Measurements from ENCODE around the gene CUBN.
A peak's percentile ranks its signal among the peaks of the same experiment; 100 is the strongest.

Gene CUBN

DNA sequence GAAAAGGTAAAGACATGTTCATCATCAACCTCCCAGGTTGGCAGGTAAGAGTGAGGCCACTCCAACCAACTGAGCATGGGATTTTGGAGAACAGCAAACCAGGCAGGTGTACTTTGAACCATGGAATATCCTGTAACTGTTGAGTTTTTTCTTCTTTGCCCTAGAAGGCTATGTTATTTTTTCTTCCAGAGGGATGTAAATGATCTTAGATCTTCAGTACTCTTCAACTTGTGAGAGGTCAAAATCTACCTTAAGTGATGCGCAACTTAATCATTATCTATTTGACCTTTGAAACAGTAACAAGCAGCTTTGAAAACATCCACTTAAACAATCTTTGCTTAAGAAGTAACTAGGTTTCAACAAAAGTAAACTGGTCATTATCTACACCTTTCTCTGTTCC is at the start of gene CUBN:
CUBN (minus strand) TSS at position 71 of the 400 bp plus-strand sequence; CDS start at position 25, 46 bp downstream.
- DNase-seq (ENCODE audit: low read depth in 2 of 3, low spot score in 1 of 3), result no peak

DNA sequence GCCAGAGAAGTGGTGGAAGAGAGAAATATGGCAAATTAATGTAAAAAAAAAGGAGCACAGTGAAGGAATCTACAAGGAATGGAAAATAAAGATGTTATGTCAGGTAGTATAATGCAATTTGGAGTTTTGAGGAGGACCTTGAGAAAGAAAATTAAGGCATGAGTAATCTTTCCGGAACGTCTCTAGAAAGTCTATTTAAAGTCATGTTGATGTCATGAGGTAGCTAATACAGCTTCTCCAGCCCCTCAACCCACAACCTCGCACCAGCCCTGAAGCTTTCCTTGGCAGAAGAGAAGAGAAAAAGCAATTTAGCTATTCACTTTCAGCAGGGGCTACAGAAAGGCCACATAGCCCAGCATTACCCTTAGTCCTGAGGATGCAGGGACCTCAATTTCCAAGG is 49.4 kb upstream of the CUBN start:
- no peak for DNase-seq (ENCODE audit: low read depth in 2 of 3, low spot score in 1 of 3)

DNA sequence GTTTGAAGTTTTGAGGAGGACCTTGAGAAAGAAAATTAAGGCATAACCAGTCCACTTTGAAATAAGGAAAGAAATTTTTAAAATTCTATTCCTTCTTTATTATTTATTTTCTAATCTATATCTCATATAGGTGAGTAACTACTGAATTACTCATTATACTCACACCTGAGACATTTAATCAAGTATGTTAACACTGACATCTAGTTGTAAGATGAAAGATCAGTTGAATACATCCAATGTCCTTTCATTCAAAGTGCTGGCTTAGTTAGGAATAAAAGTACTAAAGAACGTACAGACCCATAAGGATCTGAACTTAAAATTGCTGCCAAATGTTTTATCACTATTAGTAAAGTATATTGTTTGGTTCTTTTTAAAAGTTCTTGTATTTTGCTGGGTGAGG is 48.4 kb upstream of the CUBN start:
- DNase-seq (ENCODE audit: low read depth in 2 of 3, low spot score in 1 of 3), result no peak

DNA sequence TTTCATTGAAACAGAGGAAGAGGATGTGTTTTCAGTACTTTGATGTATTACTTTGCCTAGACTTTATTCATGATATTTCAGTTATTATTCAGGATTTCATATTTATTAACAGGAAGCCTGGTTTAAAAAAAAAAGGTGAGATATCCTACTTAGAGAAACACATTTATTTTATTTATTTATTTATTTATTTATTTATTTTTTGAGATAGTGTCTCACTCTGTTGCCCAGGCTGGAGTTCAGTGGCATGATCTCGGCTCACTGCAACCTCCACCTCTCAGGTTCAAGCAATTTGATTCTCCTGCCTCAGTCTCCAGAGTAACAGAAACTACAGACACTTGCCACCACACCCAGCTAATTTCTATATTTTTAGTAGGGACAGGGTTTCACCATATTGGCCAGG is 47.4 kb upstream of the CUBN start:
- no peak for DNase-seq (ENCODE audit: low read depth in 2 of 3, low spot score in 1 of 3)

DNA sequence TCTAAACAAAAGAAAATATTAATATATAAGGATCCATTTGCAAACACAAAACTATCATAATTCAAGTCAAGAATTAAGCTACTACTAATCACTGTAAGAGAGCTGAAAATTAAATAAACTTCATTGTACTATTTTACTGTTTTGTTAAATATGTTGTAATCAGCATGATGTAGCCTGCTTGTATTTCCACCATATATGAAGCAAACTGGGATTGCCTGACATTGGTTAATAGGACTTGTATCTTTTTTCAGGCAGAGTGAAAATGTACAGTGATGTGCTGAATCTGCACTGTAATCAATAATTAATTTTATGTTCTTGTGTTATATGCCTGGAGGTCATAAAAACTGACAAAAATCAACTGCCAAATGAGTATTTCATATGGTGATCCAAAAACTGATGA is 46.5 kb upstream of the CUBN start:
- no peak for DNase-seq (ENCODE audit: low read depth in 2 of 3, low spot score in 1 of 3)

DNA sequence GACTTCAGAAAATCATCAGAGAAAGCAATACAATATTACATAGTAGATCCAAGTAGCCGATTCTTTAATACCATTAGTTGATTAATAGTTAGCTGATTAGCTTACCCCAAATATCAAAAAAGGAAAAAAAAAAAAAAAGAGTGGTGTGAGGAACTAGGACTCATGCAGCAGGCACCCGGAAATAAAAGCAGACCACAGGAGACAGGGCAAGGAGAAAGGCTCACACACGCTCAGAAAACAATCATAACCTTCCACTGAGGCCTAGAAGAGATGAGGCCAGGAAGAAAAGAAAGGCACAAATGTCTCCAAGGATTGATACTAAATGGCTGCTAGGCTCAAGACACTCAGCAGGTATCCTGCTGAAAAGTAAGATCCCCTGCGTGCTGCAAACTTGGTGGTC is 45.9 kb upstream of the CUBN start:
- no peak for DNase-seq (ENCODE audit: low read depth in 2 of 3, low spot score in 1 of 3)

DNA sequence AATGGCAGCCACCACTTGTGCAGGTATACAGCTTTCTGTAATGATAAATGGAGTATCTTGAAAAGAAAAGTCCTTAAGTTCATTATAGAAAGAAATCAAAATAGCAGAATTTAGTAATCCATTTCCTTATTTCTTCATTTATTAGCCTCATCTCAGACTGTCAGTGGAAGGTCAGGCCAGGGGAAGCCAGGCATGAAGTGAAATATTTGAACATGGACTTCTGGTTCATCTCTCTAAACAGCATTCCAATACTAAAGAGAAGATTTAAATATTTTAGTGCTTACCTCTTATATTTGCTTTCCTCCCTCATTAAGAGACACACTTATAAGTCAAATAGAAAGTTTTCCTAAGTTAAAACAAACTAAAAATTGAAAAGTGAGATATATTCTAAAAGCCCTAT is 45.0 kb upstream of the CUBN start:
- no peak for DNase-seq (ENCODE audit: low read depth in 2 of 3, low spot score in 1 of 3)

DNA sequence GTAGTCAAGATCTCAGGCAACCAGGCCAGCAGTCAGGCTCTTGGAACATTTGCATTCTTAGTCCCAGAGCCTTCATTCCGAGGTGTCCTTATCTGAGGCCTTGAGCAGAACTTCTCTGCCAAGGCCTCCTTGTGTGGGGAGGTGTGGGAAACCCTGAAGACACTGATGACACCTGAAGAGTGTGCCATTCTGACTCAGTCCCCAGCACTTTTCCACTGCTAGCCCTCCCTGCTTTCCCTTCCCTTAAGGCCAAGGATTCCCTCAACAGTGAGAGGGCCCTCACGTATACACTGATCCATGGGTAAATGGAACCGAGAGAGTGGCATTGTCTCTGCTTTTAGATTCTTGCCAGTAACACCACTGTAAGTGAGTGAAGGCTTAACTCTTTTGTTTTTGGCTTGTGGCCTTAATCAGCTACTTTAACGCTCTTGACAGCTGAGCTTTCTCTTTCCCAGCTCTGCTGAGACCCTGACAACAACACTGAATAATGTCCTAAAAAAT is 41.6 kb upstream of the CUBN start:
- DNase-seq (ENCODE audit: low read depth in 2 of 3, low spot score in 1 of 3), result no peak

DNA sequence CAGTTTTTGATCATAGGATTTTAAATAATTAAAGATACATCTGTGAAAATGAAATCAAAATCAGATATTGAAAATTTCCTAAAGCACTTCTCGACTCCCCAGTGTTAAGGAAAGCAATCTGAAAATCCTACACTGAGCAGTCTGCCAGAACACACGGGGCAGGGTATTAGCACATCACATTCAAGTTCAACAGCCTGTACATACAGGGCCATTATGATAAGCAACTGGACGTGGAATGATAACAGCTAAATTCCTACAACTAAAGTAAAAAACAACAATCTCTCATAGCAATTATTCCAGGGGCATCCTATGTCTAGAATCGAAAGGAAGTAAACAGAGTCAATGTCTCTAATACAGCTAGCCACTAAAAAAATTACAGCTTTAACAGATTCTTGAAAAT is 40.2 kb upstream of the CUBN start:
- no peak for DNase-seq (ENCODE audit: low read depth in 2 of 3, low spot score in 1 of 3)

DNA sequence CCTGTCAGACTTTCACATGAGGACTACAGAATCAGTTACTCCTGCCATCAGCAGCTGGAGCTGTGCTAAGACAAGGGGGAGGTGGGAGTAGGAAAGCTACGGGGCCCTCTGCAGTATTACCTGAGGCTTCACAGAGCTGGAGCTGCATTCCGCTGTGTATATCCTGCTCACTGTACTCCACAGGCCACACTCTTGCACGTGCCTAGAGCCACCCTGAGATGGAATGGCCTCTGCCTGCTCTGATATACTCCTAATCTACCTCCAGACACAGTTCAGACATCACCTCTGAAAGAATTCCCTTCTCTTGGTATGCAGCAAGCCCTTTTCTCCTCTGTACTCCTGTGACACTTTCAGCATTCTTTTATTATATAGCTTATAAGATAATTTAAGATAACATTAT is 37.1 kb upstream of the CUBN start:
- no peak for DNase-seq (ENCODE audit: low read depth in 2 of 3, low spot score in 1 of 3)

DNA sequence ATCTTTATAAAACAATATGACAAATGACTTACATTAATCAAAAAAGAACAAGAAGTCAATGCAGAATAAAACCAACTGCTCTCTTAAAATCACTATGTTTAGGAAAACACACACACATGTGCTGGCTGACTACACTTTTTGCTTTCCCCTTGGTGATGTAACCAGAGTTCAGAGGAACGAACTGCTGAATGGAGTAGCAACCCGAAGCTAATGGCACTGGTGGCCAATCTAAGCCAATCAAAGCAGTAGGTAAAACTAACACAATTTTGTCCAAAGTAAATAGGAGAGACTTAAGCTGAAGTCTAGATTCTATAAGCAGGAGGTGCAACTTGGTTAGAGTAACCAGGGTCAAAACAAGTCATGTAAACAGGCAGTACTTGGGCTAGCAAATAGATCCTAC is 33.2 kb upstream of the CUBN start:
- no peak for DNase-seq (ENCODE audit: low read depth in 2 of 3, low spot score in 1 of 3)

DNA sequence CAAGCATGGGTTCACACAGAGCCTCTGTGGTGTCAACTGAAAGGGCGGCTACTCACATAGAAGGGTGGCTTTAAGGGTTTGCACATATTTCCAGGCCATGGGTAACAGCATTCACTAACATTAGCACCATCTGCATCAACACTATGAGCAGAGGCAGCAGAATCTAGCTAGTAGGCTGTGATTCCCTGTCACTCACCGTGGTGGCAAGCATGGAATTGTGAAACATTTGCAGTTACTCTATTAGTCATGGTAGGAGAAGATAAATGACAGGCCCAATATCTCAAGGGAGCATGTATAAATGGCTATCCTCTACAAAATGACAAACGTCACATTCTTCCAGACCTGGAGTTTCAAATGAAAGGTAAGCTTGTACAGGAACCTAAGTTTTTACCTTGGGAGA is 32.2 kb upstream of the CUBN start:
- DNase-seq (ENCODE audit: low read depth in 2 of 3, low spot score in 1 of 3), result no peak

DNA sequence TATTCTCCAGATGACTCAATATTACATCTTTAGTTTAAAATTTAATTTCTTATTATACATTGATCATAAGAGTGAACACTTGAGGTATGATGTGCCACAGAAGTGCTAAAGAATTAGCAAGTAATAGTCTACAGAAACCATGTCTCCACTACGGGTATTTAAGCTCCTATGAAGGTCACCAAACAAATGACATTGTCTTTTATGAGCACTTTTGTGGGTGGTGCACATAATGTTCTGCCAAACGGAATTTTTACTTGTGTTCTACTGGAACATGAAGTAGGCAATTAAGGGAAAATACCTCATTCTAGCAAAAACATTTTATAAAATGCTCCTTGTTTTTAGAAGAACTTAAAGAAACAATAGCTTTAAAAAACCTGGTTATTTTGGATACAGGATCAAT is 27.4 kb upstream of the CUBN start:
- DNase-seq (ENCODE audit: low read depth in 2 of 3, low spot score in 1 of 3), result no peak

DNA sequence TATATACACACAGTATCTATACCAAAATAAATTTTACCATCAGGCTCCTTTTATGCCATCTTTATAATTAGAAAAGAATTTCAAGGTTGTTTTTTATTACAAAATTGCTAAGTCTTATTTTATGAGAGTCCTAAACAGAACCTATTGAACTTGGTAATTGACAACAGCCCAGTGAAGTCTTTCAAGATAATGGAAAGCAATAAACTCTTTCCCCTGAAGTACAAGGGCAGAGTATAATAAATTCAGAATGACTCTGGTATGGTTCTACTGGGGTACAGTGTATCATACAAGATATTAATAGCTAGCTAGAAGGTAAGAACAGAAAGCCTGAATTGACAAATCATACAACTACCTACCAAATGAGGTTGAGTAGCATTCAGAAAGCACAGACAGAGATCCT is 26.2 kb upstream of the CUBN start:
- DNase-seq (ENCODE audit: low read depth in 2 of 3, low spot score in 1 of 3), result no peak

DNA sequence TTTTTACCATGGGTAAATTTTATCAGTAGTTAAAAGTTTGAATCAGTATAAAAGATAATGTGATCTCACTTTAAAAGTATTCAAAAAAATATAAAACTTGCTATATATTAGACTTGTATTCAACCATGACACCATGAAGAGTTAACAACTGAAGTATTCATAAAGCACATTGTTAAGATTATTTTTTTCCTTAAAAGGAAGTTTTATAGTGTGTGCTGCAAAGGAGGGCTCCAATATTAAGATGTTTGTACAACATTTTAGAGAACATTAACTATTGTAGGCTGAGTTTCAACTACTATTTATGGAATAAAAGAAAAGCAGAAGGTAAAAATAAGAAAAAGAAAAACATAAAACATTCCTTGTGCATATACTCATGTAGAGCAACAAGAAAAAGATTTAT is 24.5 kb upstream of the CUBN start:
- DNase-seq (ENCODE audit: low read depth in 2 of 3, low spot score in 1 of 3), result no peak

DNA sequence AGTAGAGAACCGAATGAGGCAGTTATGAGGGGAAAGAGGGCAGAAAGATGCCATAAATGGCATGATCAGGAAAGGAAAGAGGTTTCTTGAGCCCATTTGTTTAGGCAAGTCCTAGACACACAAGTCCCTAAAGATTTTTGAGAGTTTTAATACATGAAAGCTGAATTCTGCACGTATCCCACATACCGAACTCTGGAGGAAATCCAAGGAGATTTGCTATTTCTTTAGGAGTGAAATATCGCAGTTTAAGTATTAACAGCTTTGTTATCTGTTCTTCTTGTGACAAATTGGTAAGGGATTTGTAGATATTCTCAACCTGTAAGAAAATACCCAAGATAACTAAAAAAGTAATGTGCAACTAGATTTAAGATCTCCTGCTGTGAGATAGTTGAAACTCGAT is 23.7 kb upstream of the CUBN start:
- DNase-seq (ENCODE audit: low read depth in 2 of 3, low spot score in 1 of 3), result no peak

DNA sequence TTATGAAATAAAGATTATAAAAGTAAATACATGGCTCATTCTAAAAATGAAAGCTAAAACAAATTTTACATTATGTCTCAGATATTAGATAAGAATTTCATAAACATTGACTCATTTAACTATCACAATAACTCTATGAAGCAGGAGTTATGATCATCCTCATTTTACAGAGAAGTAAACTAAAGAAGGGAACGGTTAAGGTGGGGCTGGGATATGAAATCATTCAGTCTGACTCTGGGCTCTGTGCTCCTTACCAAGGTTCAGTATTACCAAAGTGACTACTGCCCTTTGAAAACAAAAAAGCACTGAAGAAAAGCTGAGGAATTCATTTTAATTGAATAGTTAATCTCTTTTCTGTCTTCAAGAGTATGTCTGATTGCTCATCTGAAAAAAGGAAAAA is 22.1 kb upstream of the CUBN start:
- DNase-seq (ENCODE audit: low read depth in 2 of 3, low spot score in 1 of 3), result no peak

DNA sequence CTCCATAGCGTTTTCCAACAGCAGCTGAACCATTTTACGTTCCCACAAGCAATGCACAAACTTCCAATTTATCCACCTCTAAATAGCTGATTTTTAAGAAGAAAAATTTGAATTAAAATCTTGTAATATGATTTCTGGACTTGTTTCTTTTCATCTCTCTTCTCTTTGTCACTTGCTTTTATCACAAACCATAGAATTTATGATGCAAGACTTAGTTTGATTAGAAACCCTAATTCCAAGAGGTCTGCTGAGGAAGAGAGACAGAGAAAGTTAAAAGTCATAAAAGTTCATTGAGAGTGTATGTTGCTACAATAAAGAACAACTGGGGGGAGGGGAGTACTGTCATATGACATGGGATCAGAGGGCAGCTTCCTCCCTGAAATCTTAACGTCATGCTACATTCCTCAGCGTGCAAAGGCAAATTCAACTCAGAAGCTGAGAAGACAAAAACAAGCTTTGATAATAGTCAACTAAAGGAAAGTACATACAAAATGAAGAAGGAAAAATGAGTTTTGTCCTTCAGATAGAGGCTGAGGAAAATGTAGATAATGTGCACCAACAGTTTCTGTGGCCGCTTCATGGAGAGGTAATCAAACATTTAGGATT is 18.4 kb upstream of the CUBN start:
- DNase-seq (ENCODE audit: low read depth in 2 of 3, low spot score in 1 of 3), result no peak

DNA sequence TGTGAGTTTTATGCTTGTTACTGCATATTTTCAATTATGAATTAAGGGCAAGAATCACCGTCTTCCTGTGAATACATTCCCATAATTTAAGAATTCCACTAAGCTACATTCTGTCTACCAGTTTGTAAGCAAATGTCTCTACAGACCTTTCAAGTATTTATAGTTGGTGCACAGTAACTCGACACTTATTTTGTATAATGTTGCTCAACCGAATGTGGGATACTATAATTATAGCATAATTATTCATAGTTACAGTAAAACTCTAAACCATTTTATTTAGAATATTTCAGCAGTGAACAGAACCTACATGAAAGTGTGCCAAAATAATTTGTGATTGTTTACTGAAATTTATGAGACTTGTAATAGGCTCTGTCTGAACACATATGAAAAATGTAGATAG is 17.3 kb upstream of the CUBN start:
- DNase-seq (ENCODE audit: low read depth in 2 of 3, low spot score in 1 of 3), result no peak

DNA sequence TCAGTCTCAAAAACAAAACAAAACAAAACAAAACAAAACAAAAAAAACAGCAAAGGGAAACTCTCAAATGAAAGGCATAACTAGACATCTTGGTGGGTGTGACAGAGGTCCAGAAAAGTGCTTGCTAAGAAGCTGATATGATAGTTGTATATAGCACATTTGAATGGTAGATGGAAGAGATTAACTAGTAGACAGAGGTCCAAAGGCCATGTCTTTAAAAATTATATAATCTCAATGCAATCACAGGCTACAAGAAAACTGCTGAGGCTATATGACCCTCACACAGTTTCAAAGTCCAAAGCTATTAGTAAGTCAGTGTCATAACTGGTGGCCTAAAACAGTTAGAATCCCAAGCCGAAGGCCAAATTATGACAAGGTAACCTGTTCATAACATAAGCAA is 15.6 kb upstream of the CUBN start:
- DNase-seq (ENCODE audit: low read depth in 2 of 3, low spot score in 1 of 3), result no peak

DNA sequence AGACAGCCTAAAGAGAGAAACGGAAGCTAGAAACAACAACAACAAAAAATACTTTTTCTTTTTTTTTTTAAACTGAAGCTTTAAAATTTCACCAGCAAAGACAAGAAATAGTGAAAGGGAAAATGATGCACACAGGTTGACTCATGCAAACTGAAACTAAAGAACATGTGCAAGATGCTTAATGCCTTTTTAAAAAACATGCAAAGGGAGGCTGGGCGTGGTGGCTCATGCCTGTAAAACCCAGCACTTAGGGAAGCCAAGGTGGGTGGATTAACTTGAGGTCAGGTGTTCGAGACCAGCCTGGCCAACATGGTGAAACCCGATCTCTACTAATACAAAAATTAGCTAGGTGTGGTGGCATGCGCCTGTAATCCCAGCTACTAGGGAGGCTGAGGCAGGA is 15.1 kb upstream of the CUBN start:
- DNase-seq (ENCODE audit: low read depth in 2 of 3, low spot score in 1 of 3), result peak; percentile 45 to 56 (median 46)

DNA sequence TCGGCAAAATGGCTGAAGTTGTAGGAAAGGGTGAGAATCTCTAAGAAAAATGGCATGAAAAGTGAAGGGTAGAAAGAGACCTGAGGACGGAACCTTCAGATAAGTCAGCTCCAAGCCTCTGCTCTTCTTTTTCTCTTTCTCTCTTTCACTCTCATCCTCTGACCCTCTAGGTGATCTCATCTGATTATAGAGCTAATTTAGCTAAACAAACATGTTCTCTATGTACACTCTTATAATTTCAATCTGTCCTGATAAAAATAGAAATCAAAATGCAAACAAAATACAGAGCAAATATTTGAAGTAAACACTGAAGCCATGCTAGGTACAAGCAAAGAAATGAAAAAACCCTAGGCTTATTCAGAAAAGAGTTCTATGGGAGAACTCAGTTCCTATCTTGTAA is 14.4 kb upstream of the CUBN start:
- no peak for DNase-seq (ENCODE audit: low read depth in 2 of 3, low spot score in 1 of 3)

DNA sequence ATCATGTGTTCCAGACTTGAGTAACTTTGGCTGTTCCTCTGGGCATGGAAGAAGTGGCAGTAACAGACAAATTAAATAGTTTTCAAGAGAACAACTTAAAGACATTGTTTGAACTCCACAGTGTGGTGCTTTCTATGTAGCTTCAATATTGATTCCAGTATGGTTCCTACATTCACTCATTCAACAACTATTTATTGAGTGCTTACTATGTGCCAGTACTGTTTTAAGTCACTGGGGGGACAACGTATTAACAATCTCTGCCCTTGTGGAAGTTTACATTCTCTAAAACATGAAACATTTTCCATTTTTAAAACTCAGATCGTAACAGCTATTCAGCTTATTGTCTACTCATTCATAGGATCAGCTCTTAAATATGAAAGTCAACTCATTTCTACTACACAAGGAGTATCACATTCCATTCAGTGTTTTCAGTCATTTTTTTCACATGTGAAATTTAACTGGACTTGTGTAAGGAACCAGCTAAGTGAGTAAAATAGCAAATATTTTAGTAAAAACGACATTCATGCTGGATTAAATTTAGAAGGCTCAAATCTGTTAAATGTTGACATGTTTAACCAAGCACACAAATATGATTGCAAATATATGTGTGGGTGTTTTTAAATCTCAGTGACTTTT is 13.6 kb upstream of the CUBN start:
- no peak for DNase-seq (ENCODE audit: low read depth in 2 of 3, low spot score in 1 of 3)

All from stimulated activated CD4-positive, alpha-beta T cell treated with anti-CD3 and anti-CD28 coated beads, Interleukin-12 subunit alpha, Interleukin-12 subunit beta, amount 100 ng/mL, for 48 hours (primary cell).